DMS 273 (cell line): ENCODE results near the gene IFT122.
A peak's percentile ranks its signal among the peaks of the same experiment; 100 is the strongest.
"Not testable (repeated sequence)": the region's sequence is repeated elsewhere in the genome, so short reads cannot be mapped to it uniquely, and the experiment has no call there.

ENCODE experiments used
- DNase-seq: peaks from one replicate; lab custom pipeline; 2025; ENCODE audit not compliant: unreplicated experiment; lab: John Stamatoyannopoulos, UW

Gene IFT122

DNA sequence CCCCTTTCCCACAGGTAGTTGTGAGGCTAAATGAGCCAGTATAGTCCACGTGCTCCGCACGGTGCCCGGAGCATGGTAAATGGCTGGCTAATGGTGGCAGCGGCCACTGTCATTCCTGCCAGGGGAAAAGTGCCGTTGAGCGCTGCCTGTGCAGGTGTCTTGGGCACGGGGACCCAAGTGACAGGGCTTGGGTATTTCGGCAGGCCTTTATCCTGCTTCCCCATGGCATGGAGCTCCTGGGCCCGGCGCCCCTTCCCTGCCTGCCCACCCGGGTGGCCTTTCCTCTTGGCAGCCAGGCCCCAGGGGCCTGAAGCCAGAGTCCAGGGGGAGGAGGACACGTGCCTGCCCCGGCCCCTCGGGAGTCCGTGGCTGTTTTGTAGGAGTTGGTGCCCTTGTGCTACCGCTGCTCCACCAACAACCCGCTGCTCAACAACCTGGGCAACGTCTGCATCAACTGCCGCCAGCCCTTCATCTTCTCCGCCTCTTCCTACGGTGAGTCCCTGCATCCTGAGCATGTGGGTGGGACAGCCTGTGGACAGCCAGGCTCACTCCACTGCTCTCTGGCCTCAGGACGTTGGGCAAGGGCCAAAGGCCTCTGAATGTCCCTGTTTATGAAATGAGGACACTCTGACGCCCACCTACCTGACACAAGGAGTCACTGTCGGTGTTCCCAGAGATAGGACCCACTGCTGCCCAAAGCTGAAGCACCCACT lies 75.2 kb downstream of the IFT122 start:
- DNase-seq: not testable (repeated sequence)

GRCh38 chr3:129515821-129516432 lies 75.9 kb downstream of the IFT122 start:
- DNase-seq: not testable (repeated sequence)

DNA sequence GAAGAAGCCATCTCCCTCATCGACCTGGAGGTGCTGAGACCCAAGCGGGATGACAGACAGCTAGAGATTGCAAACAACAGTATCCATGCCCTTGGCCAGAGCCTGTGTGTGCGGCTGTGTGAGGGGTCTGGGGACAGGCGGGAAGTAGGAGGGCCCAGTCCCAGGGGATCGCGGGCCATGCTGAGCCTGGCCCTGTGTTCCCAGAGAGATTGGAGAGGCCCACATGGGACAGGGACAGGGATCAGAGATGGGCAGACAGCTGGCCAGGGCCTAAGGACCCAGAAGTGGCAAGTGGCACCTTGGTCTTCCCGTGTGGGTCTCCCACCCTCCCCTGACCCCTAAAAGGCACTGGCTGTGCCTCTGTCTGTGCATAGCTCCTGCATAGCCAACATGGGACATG lies 77.5 kb downstream of the IFT122 start:
- DNase-seq: no peak

DNA sequence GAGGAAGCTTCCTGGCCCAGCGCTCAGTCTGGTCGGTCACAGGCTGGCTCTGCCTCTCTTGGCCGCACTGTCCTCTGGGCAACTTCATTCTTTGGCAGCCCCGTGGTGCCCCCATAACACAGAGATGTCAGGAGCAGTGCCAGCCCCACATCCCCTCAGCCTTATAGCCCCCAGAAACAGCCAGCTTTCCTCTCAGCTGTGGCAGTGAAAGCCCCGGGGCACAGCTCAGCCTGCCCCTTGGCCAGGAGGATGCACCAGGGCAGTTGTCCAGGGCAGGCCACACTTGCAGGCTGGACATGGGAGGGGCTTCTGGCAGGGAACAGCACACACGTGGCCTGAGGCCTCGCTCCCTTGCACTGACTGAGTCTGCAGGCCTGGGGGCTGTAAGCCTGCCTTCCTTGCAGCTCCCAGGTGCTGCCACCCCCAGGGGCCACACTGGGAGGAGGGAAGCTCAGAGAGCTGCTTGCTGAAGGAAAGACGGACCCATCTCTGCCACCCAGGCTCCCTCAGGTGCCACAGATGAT lies 78.1 kb downstream of the IFT122 start:
- no peak for DNase-seq

- DNase-seq: no peak
These were observed 78.6 kb downstream of the IFT122 start for GRCh38 chr3:129518581-129518980.

DNA sequence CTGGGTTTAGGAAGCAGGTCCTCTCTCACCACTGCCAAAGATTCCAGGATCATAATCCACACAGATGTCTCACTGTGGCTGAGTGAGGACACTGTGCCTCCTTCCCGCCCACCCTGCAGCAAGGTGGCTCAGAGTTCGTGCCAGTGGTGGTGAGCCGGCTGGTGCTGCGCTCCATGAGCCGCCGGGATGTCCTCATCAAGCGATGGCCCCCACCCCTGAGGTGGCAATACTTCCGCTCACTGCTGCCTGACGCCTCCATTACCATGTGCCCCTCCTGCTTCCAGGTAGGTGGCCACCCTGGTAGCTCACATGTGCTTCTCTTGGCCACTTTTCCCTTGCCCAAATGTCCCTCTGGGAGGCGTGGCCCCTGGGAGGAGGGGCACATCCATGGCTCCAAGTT lies 79.4 kb downstream of the IFT122 start:
- DNase-seq: no peak

DNA sequence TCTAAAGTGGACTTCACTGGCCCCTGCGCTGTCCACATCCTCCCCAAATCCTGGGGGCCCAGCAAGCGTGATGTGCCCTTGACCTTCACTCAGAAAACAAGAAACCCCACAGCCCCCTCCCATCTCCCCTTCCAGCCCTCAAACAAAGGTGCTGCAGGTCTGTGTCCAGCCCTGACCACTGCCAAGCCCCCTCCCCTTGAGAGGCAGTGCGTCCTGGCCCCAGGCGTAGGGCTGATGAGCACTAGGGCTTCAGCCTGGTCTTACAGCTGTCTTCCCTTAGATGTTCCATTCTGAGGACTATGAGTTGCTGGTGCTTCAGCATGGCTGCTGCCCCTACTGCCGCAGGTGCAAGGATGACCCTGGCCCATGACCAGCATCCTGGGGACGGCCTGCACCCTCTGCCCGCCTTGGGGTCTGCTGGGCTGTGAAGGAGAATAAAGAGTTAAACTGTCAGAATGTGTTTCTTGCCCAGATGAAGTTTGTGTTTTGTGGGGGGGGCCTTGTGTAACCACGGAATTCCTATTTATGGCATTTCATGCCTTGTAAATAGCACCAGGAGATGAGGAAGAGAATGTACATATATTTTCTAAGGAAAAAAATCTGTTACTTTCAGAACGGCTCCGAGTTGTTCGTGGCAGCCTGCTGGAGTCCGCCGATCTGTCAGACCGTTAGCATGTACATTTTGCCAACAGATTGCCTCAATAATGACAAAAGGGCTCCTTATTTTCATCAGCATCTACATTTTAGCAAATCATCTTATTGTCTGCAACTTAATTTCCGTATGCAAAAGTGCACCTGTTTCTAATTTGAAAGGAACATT lies 80.1 kb downstream of the IFT122 start:
- no peak for DNase-seq

- DNase-seq: no peak
These were observed 80.9 kb downstream of the IFT122 start for GRCh38 chr3:129520960-129521359.

DNA sequence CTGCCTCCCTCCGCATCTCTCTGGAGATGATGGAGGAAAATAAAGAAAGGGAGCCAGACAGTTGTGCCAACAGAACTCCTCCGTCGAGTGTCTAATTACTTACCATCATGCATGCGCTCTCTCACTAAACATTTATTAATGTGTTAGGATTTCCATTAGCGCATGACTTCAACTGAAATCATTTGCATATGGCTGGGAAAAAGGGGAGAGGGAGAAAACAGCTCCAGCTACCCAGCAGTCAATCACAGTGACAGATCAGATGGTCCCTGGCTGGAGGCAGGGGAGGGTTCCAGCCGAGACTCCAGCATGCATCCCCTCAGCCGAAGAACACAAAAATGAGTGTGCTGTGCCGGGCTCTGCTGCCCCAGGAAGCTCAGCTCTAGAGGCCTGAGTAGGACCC lies 81.6 kb downstream of the IFT122 start:
- no peak for DNase-seq

DNA sequence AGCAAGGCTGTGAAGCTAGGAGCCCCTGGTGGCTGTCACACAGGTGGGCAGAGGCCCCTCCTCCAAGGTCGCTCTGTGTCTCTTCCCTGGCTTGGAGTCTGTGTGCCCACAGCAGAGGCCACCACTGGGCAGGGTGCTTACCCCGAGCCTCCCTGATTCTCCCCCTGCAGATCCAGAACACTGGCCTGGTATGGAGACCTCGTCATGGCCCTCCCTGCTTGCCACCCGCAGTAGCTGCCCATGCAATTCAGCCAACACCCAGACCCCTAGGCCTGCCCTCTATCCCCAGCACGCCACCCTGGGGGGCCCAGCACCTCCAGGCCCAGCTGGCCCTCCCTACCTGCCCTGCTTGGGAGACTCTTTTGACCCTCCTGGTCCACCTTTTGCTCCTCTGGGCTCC lies 82.9 kb downstream of the IFT122 start:
- DNase-seq: no peak

DNA sequence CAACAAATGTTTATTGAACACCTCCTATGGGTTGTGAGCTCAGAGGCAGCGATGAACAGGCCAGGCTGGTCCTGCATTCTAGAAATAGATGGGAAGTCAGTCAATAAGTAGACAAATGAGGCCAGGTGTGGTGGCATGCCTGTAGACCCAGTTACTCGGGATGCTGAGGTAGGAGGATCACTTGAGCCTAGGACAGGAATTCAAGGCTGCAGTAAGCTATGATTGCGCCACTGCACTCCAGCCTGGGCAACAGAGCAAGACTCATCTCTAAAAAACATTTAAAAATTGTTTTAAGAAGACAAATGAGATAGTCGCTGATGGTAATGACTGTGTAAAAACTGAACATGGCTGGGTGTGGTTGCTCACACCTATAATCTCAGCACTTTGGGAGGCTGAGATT lies 84.1 kb downstream of the IFT122 start:
- no peak for DNase-seq

DNA sequence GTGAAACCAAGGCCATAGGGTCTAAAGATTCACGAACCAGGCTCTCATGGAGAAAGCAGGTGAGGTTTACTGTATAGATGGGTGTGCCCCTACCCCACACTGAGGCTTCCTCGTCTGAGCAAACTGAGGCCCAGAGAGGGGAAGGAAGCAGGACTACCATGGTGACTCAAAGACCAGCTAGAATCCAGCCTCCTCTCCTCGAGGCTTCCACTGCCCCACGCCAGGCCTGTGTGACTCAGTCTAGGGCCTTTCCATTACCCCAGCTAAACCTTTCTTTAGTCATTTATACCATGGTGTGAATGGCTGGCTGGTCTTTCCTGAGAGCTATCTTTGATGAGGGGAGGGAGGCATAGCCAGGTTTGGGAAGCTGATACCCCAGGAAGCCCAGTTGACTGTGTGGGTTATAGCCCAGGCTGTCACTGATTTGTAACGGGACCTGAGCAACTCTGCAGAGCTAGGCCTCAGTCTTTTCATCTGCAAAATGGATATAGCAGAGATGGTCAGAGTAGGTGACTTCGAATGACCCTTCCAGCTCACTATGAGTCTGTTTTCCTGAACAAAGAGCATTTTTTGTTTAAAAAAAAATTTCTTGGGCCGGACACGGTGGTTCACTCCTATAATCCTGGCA lies 85.4 kb downstream of the IFT122 start:
- DNase-seq: no peak

DNA sequence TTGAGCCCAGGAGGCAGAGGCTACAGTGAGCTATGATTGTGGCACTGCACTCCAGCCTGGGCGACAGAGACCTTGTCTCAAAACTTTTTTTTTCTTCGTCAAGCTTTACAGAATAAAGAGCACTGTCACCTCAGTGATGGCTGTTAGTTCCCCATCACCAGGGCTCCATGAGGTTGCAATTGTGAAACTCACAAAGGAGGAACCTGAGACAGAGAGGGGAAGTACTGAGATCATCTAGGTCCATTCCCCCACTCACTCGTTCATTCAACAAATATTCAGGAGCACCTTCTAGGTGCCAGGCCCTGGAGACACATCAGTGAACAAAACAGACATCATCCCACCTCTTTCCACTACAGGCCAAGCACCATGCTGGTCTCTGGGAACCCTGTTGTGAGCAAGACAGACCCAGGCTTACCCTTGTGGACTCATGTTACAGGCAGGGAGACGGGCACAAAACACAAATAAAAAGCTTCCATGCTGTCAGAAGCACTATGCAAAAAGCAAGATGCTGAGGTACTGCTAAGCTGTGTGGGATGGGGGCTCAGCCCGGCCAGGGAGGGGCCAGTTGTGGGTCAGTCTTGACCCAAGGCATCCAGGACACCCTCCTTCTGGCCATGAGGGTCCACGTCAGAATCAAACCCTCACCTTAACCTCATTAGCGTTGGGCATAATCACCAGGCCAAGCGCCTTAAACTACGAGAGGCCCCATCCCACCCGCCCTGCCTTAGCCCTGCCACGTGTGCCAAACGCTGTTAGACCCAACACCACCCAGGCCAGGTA lies 86.3 kb downstream of the IFT122 start:
- peak; percentile 32 for DNase-seq

DNA sequence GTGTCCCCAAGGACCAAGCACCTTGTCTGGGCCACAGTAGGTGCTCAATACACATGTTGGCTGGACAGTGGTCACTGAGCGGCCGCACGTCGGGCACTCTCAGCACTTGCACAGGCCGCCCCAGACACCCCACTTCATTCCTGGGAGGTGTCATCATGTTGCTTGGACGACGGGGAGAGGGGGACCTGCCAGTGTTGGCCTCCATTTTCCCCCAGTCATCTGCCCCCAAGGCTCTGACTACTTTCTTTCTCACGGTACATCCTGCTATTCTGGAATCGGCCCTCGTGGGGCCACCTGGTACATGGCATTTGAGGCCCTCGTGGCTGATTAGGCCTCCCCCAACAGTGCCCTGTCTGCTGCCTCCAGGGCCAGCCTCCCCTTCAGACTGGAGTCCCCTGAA lies 87.2 kb downstream of the IFT122 start:
- no peak for DNase-seq

GRCh38 chr3:129528589-129529100 lies 88.6 kb downstream of the IFT122 start, which contains the start of gene RHO:
RHO (plus strand) TSS chr3:129528639; CDS start chr3:129528734, 95 bp downstream.
- no peak for DNase-seq

GRCh38 chr3:129529436-129530210 lies 89.6 kb downstream of the IFT122 start:
- DNase-seq: no peak

- peak; percentile 48 for DNase-seq
These were observed 90.3 kb downstream of the IFT122 start for GRCh38 chr3:129530251-129530791.

DNA sequence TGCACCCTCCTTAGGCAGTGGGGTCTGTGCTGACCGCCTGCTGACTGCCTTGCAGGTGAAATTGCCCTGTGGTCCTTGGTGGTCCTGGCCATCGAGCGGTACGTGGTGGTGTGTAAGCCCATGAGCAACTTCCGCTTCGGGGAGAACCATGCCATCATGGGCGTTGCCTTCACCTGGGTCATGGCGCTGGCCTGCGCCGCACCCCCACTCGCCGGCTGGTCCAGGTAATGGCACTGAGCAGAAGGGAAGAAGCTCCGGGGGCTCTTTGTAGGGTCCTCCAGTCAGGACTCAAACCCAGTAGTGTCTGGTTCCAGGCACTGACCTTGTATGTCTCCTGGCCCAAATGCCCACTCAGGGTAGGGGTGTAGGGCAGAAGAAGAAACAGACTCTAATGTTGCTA lies 90.8 kb downstream of the IFT122 start:
- DNase-seq: no peak

GRCh38 chr3:129531699-129532098 lies 91.7 kb downstream of the IFT122 start:
- DNase-seq: no peak
